HepG2 (cell line): Measurements from ENCODE around the gene JMJD4. TPM values are rescaled to one million over a fixed set of nuclear protein-coding genes. Genes with fewer than 3 reads are reported as not detected.

Source experiments
- ATAC-seq: fragments of 200-7000 bp; cut with Tn5 transposase; 3 replicates; pipeline ENCODE4 v1.9.1; 2020; ENCODE audit warnings: mild to moderate bottlenecking, moderate library complexity
- BruUV-seq: library from RNA; stranded (reverse); fragments of 400-500 nt; replicated peaks from 2 replicates; lab custom pipeline; 2021; lab: Mats Ljungman, UMichigan
- CTCF ChIA-PET: fragments of 300-600 bp; formaldehyde crosslinking; extraction: SDS; loops from one replicate; lab custom pipeline; 2021; ENCODE audit warnings: low total read pairs, inconsistent platforms, low intra/inter-chr PET ratio; lab: Yijun Ruan, JAX
- POLR2A ChIA-PET: fragments of 350-600 bp; sonication (Branson Sonifier 250); formaldehyde crosslinking; loops from one replicate; lab custom pipeline; 2020; ENCODE audit warnings: antibody characterized with exemption, inconsistent platforms; lab: Yijun Ruan, JAX
- DNase-seq: peaks from one replicate; pipeline ENCODE4 v3.0.0-alpha.2; 2015; ENCODE audit warnings: low spot score
- FAIRE-seq: peaks from 3 replicates; lab custom pipeline; 2011; peaks lifted over from hg19 to GRCh38; lab: Jason Lieb, UNC
- H2AFZ ChIP-seq: one replicate; pipeline ENCODE4 v1.6.1; 2011; ENCODE audit warnings: low read length, inconsistent platforms
- H3K27ac ChIP-seq: fragments of 300-600 bp; 3 replicates; pipeline ENCODE4 v1.8.0; 2011; ENCODE audit warnings: mixed run types, mild to moderate bottlenecking, mixed read lengths, low read length, inconsistent platforms; ENCODE audit not compliant: insufficient read depth; ENCODE audit errors: extremely low read length
- H3K27me3 ChIP-seq, 2 experiments: fragments of 200-600 bp in 1 of 2; 2 replicates in 1 of 2; 3 replicates in 1 of 2; pipeline versions ENCODE4 v1.6.0 to v1.8.0; 2011; ENCODE audit warnings: low read length in 2 of 2, mild to moderate bottlenecking in 2 of 2, moderate library complexity in 2 of 2, inconsistent platforms in 1 of 2; ENCODE audit not compliant: insufficient read depth in 2 of 2, control insufficient read depth in 1 of 2
- H3K36me3 ChIP-seq, 2 experiments: fragments of 200-600 bp in 1 of 2; replicated peaks in 1 of 2; 2 replicates in 1 of 2; 3 replicates in 1 of 2; pipeline versions ENCODE4 v1.5.1 to v1.8.0; 2011; ENCODE audit warnings: low read length in 2 of 2, inconsistent platforms in 1 of 2; ENCODE audit not compliant: insufficient read depth in 2 of 2, control insufficient read depth in 1 of 2
- H3K4me1 ChIP-seq: 2 replicates; pipeline ENCODE4 v1.5.1; 2012; ENCODE audit warnings: low read length, inconsistent platforms; ENCODE audit not compliant: insufficient read depth
- H3K4me2 ChIP-seq: 2 replicates; pipeline ENCODE4 v1.6.0; 2011; ENCODE audit warnings: low read depth, low read length, inconsistent platforms
- H3K4me3 ChIP-seq, 3 experiments: fragments of 200-600 bp in 1 of 3; sonication (generic), shearing (Covaris generic) in 1 of 3; replicated peaks in 1 of 3; 2 replicates each; pipeline ENCODE4 v1.5.1; 2011 to 2016; ENCODE audit warnings: low read length in 3 of 3, inconsistent platforms in 2 of 3, low read depth in 2 of 3, mild to moderate bottlenecking in 2 of 3, control low read depth in 1 of 3, mixed read lengths in 1 of 3; ENCODE audit not compliant: insufficient read depth in 1 of 3
- H3K79me2 ChIP-seq: one replicate; pipeline ENCODE4 v1.6.1; 2011; ENCODE audit warnings: low read length, inconsistent platforms; ENCODE audit not compliant: insufficient read depth
- H3K9ac ChIP-seq: 2 replicates; pipeline ENCODE4 v1.6.0; 2011; ENCODE audit warnings: mild to moderate bottlenecking, low read depth, low read length, inconsistent platforms; ENCODE audit not compliant: insufficient read depth
- H3K9me3 ChIP-seq: 2 replicates; pipeline ENCODE4 v1.5.1; 2012; ENCODE audit warnings: mild to moderate bottlenecking, low read length
- H4K20me1 ChIP-seq: 2 replicates; pipeline ENCODE4 v1.6.0; 2011; ENCODE audit warnings: inconsistent platforms, mild to moderate bottlenecking, low read length, moderate library complexity; ENCODE audit not compliant: insufficient read depth
- FOXO4 ChIP-seq: sonication (generic); formaldehyde crosslinking; conservative IDR thresholded peaks from 2 replicates; pipeline ENCODE4 v1.8.1; 2023; ENCODE audit warnings: missing genetic modification reagents
- KDM1A ChIP-seq: IDR thresholded peaks from 2 replicates; pipeline ENCODE4 v1.6.1; 2016; ENCODE audit warnings: missing compliant biosample characterization
- MIER3 ChIP-seq: IDR thresholded peaks from 2 replicates; pipeline ENCODE4 v1.6.1; 2016; ENCODE audit warnings: missing compliant biosample characterization, borderline replicate concordance
- ZKSCAN5 ChIP-seq: sonication (generic); formaldehyde crosslinking; IDR thresholded peaks from 2 replicates; pipeline ENCODE4 v1.5.1; 2020; ENCODE audit warnings: mild to moderate bottlenecking, missing genetic modification reagents
- WGBS: methylation state at CpG from one replicate; pipeline ENCODE4 v1.1.6; 2017; ENCODE audit warnings: low lambda C conversion rate; 5-methylcytosine and 5-hydroxymethylcytosine counted together
- in situ Hi-C: cut with HindIII; loops from 2 replicates; pipeline ENCODE4 v1.10.0; 2017; ENCODE audit warnings: low pct_unique_long_range_greater_than_20kb; ENCODE audit not compliant: extremely low pct_ligation_motif_present
- intact Hi-C: fragments of 100-400 bp; cut with micrococcal nuclease; formaldehyde crosslinking; loops from one replicate; pipeline ENCODE4 v1.10.0; 2022; ENCODE audit not compliant: unreplicated experiment
- polyA plus RNA-seq, 8 experiments: library from polyadenylated mRNA; depleted of rRNA in 3 of 8; stranded (reverse) in 7 of 8; unstranded in 1 of 8; fragments of >200 nt; fragmentation: Illumina TruSeq in 4 of 8; extraction: Trizol in 4 of 8; gene quantifications; 2 replicates each; pipeline versions ENCODE4 v1.2.1 to v1.2.3, GENCODE V29; 2011 to 2016; ENCODE audit warnings: low read depth in 4 of 8, missing spikeins in 1 of 8, mixed read lengths in 1 of 8; ENCODE audit not compliant: insufficient read depth in 1 of 8
- total RNA-seq, 5 experiments: library from RNA; depleted of rRNA; stranded (reverse); fragments of >200 nt; fragmentation: Illumina TruSeq; extraction: Trizol; gene quantifications; 2 replicates each; pipeline ENCODE4 v1.2.3, GENCODE V29; 2016; ENCODE audit warnings: low read depth in 1 of 5
- TF ChIP-seq, protein P1 (sequence below): sonication (generic); formaldehyde crosslinking; IDR thresholded peaks from 2 replicates; pipeline ENCODE4 v1.4.0; 2020; ENCODE audit warnings: missing genetic modification reagents, borderline replicate concordance
- TF ChIP-seq, protein P2 (sequence below): sonication (generic); formaldehyde crosslinking; IDR thresholded peaks from 2 replicates; pipeline ENCODE4 v1.5.0; 2020; ENCODE audit warnings: mild to moderate bottlenecking, missing genetic modification reagents
- TF ChIP-seq, protein P3 (sequence below): conservative IDR thresholded peaks from 2 replicates; pipeline ENCODE4 v1.6.1; 2018; ENCODE audit warnings: missing genetic modification reagents
- TF ChIP-seq, protein P4 (sequence below): sonication (generic); formaldehyde crosslinking; IDR thresholded peaks from 2 replicates; pipeline ENCODE4 v1.5.0; 2020; ENCODE audit warnings: missing genetic modification reagents
- TF ChIP-seq, protein P5 (sequence below): sonication (generic); formaldehyde crosslinking; conservative IDR thresholded peaks from 2 replicates; pipeline ENCODE4 v1.8.0; 2022; ENCODE audit warnings: mild to moderate bottlenecking, moderate library complexity, missing genetic modification reagents

JMJD4 gene
- total and polyA plus RNA-seq, 2 of the 13 experiments (the other 11 are each of a cell fraction or from before 2014, with no cell fraction given): 10.2 to 29.0 TPM

DNA sequence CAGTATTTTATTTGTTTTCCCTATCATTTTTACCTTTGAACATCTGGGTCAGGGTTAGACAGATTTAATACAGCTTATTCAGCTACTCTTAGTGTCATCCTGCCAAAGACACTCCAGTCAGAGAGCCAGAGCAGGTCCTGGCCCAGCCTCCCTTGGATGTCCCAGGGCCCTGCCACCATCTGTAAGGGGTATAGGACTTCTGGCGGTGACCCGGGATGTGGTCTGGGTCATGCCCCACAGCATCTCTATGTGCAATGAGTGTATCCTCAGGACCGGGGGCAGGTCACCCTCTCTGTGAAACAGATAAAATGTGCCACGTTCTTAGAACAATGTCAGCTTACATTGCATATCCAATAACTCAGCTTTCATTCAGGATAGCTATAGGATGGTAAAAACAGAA lies 42.5 kb upstream of the JMJD4 start (continued):
- TF ChIP-seq, protein P1, sequence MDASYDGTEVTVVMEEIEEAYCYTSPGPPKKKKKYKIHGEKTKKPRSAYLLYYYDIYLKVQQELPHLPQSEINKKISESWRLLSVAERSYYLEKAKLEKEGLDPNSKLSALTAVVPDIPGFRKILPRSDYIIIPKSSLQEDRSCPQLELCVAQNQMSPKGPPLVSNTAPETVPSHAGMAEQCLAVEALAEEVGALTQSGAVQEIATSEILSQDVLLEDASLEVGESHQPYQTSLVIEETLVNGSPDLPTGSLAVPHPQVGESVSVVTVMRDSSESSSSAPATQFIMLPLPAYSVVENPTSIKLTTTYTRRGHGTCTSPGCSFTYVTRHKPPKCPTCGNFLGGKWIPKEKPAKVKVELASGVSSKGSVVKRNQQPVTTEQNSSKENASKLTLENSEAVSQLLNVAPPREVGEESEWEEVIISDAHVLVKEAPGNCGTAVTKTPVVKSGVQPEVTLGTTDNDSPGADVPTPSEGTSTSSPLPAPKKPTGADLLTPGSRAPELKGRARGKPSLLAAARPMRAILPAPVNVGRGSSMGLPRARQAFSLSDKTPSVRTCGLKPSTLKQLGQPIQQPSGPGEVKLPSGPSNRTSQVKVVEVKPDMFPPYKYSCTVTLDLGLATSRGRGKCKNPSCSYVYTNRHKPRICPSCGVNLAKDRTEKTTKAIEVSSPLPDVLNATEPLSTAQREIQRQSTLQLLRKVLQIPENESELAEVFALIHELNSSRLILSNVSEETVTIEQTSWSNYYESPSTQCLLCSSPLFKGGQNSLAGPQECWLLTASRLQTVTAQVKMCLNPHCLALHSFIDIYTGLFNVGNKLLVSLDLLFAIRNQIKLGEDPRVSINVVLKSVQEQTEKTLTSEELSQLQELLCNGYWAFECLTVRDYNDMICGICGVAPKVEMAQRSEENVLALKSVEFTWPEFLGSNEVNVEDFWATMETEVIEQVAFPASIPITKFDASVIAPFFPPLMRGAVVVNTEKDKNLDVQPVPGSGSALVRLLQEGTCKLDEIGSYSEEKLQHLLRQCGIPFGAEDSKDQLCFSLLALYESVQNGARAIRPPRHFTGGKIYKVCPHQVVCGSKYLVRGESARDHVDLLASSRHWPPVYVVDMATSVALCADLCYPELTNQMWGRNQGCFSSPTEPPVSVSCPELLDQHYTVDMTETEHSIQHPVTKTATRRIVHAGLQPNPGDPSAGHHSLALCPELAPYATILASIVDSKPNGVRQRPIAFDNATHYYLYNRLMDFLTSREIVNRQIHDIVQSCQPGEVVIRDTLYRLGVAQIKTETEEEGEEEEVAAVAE (CRISPR knock-in tag): no peak
- no peak for TF ChIP-seq MIER3

DNA sequence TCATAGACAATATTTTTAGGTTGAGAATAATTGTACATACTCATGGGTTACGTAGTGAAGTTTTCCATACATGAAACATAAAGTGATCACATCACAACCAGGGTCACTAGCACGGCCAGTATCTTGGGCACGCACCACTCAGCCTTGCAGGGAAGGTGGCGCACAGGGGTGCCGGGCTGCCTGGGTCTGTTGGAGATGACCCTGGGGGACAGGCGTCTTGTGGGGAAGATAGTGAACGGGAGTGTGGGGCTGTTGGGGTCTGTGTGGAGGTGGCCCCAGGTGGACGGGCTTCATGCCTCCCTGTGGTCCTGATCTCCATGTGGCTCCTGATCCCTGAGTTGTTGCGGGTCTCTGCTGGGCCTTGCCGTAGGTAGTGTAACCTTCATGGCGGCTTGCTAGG lies 42.1 kb upstream of the JMJD4 start:
- no peak overlapping the region for H3K27ac ChIP-seq
- H3K79me2 ChIP-seq: no peaks in the 10 kb centered on the region
- no peaks in the 10 kb centered on the region for H3K9me3 ChIP-seq
- POLR2A ChIA-PET: no interaction called here
- CTCF ChIA-PET: no interaction called here
- intact Hi-C loops (no loop called here), in situ Hi-C loops (no loop called here)
- H2AFZ ChIP-seq: no peak overlapping the region
- H3K4me1 ChIP-seq: no peaks in the 10 kb centered on the region
- peaks cover 9 to 17% of the 10 kb centered on the region in 2 experiments; a peak in 4 of 5 replicates for H3K36me3 ChIP-seq
- 89% methylated on average over 11 of the region's 11 CpGs for WGBS
- no peak overlapping the region for H3K9ac ChIP-seq
- no peak for FAIRE-seq
- H4K20me1 ChIP-seq: no peaks in the 10 kb centered on the region
- H3K27me3 ChIP-seq: no peaks in the 10 kb centered on the region
- no peak for ATAC-seq
- DNase-seq: no peak
- no TSS peak for BruUV-seq
- no peak overlapping the region for H3K4me3 ChIP-seq
- H3K4me2 ChIP-seq: no peak overlapping the region
- TF ChIP-seq, protein P2, sequence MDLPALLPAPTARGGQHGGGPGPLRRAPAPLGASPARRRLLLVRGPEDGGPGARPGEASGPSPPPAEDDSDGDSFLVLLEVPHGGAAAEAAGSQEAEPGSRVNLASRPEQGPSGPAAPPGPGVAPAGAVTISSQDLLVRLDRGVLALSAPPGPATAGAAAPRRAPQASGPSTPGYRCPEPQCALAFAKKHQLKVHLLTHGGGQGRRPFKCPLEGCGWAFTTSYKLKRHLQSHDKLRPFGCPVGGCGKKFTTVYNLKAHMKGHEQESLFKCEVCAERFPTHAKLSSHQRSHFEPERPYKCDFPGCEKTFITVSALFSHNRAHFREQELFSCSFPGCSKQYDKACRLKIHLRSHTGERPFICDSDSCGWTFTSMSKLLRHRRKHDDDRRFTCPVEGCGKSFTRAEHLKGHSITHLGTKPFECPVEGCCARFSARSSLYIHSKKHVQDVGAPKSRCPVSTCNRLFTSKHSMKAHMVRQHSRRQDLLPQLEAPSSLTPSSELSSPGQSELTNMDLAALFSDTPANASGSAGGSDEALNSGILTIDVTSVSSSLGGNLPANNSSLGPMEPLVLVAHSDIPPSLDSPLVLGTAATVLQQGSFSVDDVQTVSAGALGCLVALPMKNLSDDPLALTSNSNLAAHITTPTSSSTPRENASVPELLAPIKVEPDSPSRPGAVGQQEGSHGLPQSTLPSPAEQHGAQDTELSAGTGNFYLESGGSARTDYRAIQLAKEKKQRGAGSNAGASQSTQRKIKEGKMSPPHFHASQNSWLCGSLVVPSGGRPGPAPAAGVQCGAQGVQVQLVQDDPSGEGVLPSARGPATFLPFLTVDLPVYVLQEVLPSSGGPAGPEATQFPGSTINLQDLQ (CRISPR knock-in tag): no peak
- TF ChIP-seq, protein P3, sequence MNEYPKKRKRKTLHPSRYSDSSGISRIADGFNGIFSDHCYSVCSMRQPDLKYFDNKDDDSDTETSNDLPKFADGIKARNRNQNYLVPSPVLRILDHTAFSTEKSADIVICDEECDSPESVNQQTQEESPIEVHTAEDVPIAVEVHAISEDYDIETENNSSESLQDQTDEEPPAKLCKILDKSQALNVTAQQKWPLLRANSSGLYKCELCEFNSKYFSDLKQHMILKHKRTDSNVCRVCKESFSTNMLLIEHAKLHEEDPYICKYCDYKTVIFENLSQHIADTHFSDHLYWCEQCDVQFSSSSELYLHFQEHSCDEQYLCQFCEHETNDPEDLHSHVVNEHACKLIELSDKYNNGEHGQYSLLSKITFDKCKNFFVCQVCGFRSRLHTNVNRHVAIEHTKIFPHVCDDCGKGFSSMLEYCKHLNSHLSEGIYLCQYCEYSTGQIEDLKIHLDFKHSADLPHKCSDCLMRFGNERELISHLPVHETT (CRISPR knock-in tag): no peak
- TF ChIP-seq, protein P4, sequence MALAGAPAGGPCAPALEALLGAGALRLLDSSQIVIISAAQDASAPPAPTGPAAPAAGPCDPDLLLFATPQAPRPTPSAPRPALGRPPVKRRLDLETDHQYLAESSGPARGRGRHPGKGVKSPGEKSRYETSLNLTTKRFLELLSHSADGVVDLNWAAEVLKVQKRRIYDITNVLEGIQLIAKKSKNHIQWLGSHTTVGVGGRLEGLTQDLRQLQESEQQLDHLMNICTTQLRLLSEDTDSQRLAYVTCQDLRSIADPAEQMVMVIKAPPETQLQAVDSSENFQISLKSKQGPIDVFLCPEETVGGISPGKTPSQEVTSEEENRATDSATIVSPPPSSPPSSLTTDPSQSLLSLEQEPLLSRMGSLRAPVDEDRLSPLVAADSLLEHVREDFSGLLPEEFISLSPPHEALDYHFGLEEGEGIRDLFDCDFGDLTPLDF (CRISPR knock-in tag): no peak
- TF ChIP-seq ZKSCAN5 (CRISPR knock-in tag): no peak
- no peak for TF ChIP-seq KDM1A (CRISPR knock-in tag)
- TF ChIP-seq, protein P5, sequence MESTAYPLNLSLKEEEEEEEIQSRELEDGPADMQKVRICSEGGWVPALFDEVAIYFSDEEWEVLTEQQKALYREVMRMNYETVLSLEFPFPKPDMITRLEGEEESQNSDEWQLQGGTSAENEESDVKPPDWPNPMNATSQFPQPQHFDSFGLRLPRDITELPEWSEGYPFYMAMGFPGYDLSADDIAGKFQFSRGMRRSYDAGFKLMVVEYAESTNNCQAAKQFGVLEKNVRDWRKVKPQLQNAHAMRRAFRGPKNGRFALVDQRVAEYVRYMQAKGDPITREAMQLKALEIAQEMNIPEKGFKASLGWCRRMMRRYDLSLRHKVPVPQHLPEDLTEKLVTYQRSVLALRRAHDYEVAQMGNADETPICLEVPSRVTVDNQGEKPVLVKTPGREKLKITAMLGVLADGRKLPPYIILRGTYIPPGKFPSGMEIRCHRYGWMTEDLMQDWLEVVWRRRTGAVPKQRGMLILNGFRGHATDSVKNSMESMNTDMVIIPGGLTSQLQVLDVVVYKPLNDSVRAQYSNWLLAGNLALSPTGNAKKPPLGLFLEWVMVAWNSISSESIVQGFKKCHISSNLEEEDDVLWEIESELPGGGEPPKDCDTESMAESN (CRISPR knock-in tag): no peak
- TF ChIP-seq FOXO4 (CRISPR knock-in tag): no peak
